GM12873 (cell line): ENCODE data around the gene TEAD1.

Source experiments
- CTCF ChIP-seq: IDR thresholded peaks from 2 replicates; pipeline ENCODE4 v1.5.1; 2012; ENCODE audit warnings: low read depth, mild to moderate bottlenecking, moderate library complexity, low read length, control low read depth; ENCODE audit not compliant: insufficient read depth; ENCODE audit errors: missing control alignments

TEAD1 gene

DNA sequence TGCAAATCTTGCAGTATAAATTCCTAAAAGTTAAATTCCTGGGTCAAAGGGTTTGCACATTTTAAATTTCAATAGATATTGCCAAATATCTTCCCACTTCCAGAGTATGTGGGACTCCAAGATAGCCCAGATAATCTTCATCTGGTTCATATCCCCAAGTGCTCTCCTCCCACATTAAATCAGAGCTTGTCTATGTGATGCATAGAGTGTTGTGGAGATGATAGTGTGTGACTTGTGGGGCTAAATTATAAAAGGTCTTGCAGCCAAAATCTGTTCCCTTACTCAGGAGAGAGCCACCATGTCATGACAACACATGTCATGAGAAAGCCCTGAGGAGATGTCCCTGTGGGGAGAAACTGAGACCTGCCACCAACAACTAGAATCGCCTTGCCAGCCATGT is 39.9 kb upstream of the TEAD1 start:
- TF ChIP-seq CTCF, result no peak

GRCh38 chr11:12636871-12637410 is 37.3 kb upstream of the TEAD1 start:
- no peak for TF ChIP-seq CTCF

- no peak for TF ChIP-seq CTCF
These were observed 34.8 kb upstream of the TEAD1 start for GRCh38 chr11:12639388-12639787.

GRCh38 chr11:12640355-12640754 is 33.9 kb upstream of the TEAD1 start:
- TF ChIP-seq CTCF, result no peak

GRCh38 chr11:12640926-12641849 is 33.0 kb upstream of the TEAD1 start:
- no peak for TF ChIP-seq CTCF

GRCh38 chr11:12642040-12642439 is 32.2 kb upstream of the TEAD1 start:
- no peak for TF ChIP-seq CTCF

DNA sequence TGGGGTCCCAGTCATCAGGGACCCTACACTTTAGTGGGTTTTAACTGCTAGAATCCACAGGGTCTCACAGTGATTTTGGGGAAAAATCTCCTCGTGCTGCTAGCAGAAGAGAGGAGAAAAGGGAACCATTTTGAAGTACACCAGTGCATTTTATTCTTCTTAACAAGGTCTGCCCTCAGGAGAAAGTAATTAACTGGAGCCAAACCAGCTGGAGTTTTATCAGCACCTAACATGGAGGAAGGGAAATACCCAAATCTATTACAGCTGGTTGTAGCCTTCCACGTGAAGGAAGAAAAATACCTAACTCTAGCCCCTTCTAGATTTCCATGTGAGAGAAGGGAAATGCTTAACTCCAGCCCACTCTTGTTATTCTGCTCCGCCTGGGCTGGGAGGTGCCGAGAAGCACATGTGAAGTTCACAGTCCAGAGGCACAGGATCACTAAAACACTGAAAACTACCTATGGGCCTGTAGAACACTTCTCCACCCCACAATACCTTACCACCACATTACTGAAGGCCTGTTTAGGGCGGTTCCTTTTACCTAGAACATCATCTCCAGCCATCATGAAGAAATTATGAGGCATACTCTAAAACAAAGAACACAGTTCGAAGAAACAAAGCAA is 31.3 kb upstream of the TEAD1 start:
- TF ChIP-seq CTCF, result no peak
